Neural cell (in vitro differentiated cells): ENCODE data around the gene DCAF15. TPM values are rescaled to one million over a fixed set of nuclear protein-coding genes. Genes with fewer than 3 reads are reported as not detected.

Experiments
- H2AFZ ChIP-seq: fragments of 200-600, 300-800 bp; sonication (generic), shearing (Covaris generic); 2 replicates; pipeline ENCODE4 v1.6.0; 2014; ENCODE audit warnings: low read depth, mild to moderate bottlenecking, antibody characterized with exemption, low read length, moderate library complexity
- H3F3A ChIP-seq: fragments of 200-600 bp; shearing (Covaris generic); 2 replicates; pipeline ENCODE4 v1.6.1; 2016; ENCODE audit warnings: mild to moderate bottlenecking, moderate library complexity, mixed read lengths, antibody characterized with exemption, low read length; ENCODE audit not compliant: insufficient read depth, poor library complexity, severe bottlenecking
- H3K27ac ChIP-seq: fragments of 200-600, 300-800 bp; sonication (generic), shearing (Covaris generic); 2 replicates; pipeline ENCODE4 v1.5.1; 2014; ENCODE audit warnings: mild to moderate bottlenecking, low read length, moderate library complexity
- H3K27me3 ChIP-seq: fragments of 300-800, 200-600 bp; sonication (generic), shearing (Covaris generic); 2 replicates; pipeline ENCODE4 v1.6.0; 2014; ENCODE audit warnings: mild to moderate bottlenecking, low read depth, low read length, moderate library complexity; ENCODE audit not compliant: insufficient read depth
- H3K36me3 ChIP-seq: fragments of 300-800, 200-600 bp; sonication (generic), shearing (Covaris generic); 2 replicates; pipeline ENCODE4 v1.5.1; 2014; ENCODE audit warnings: mild to moderate bottlenecking, antibody characterized with exemption, low read length, moderate library complexity; ENCODE audit not compliant: insufficient read depth
- H3K4me2 ChIP-seq: fragments of 300-800, 200-600 bp; sonication (generic), shearing (Covaris generic); 2 replicates; pipeline ENCODE4 v1.6.0; 2014; ENCODE audit warnings: mild to moderate bottlenecking, low read length
- H3K4me3 ChIP-seq: fragments of 300-800, 200-600 bp; sonication (generic), shearing (Covaris generic); 2 replicates; pipeline ENCODE4 v1.5.1; 2014; ENCODE audit warnings: mild to moderate bottlenecking, low read length, moderate library complexity
- H3K79me2 ChIP-seq: fragments of 200-600 bp; shearing (Covaris generic); replicated peaks from 2 replicates; pipeline ENCODE4 v1.6.0; 2014; ENCODE audit warnings: mild to moderate bottlenecking, low read length, moderate library complexity; ENCODE audit not compliant: insufficient read depth
- H3K9ac ChIP-seq: fragments of 300-800, 200-600 bp; sonication (generic), shearing (Covaris generic); 2 replicates; pipeline ENCODE4 v1.6.1; 2016; ENCODE audit warnings: mild to moderate bottlenecking, low read length, mixed read lengths
- H3K9me2 ChIP-seq: fragments of 200-600 bp; shearing (Covaris generic); 2 replicates; pipeline ENCODE4 v1.6.1; 2016; ENCODE audit warnings: mild to moderate bottlenecking, low read length, mixed read lengths; ENCODE audit not compliant: insufficient read depth
- H3K9me3 ChIP-seq: fragments of 200-600, 300-800 bp; sonication (generic), shearing (Covaris generic); 2 replicates; pipeline ENCODE4 v1.6.1; 2016; ENCODE audit warnings: mild to moderate bottlenecking, mixed run types, low read length, moderate library complexity, mixed read lengths
- H4K20me1 ChIP-seq: fragments of 200-600 bp; shearing (Covaris generic); 2 replicates; pipeline ENCODE4 v1.6.1; 2016; ENCODE audit warnings: mild to moderate bottlenecking, mixed run types; ENCODE audit not compliant: insufficient read depth
- EP300 ChIP-seq: fragments of 450-650 bp; conservative IDR thresholded peaks from 2 replicates; pipeline ENCODE4 v1.6.1; 2014; ENCODE audit warnings: antibody characterized with exemption, mild to moderate bottlenecking, moderate library complexity; ENCODE audit not compliant: poor library complexity, severe bottlenecking
- EZH2 ChIP-seq: fragments of 200-600, 300-800 bp; shearing (Covaris generic), sonication (generic); IDR thresholded peaks from 2 replicates; pipeline ENCODE4 v1.6.1; 2014; ENCODE audit warnings: antibody characterized with exemption, low read length, borderline replicate concordance, mild to moderate bottlenecking; ENCODE audit not compliant: insufficient read depth, poor library complexity, severe bottlenecking
- MXI1 ChIP-seq: fragments of 450-650 bp; conservative IDR thresholded peaks from 2 replicates; pipeline ENCODE4 v1.6.1; 2014; ENCODE audit warnings: antibody characterized with exemption, mild to moderate bottlenecking; ENCODE audit not compliant: poor library complexity, severe bottlenecking
- POLR2AphosphoS5 ChIP-seq: IDR thresholded peaks from 2 replicates; pipeline ENCODE4 v1.6.1; 2012
- RAD21 ChIP-seq: fragments of 450-650 bp; conservative IDR thresholded peaks from 2 replicates; pipeline ENCODE4 v1.6.1; 2014; ENCODE audit warnings: antibody characterized with exemption, mild to moderate bottlenecking, moderate library complexity
- SMC3 ChIP-seq: fragments of 450-650 bp; conservative IDR thresholded peaks from 2 replicates; pipeline ENCODE4 v1.6.1; 2014; ENCODE audit warnings: antibody characterized with exemption, mild to moderate bottlenecking, moderate library complexity; ENCODE audit not compliant: poor library complexity
- TAF1 ChIP-seq: IDR thresholded peaks from 2 replicates; pipeline ENCODE4 v1.6.1; 2012; ENCODE audit warnings: low read depth
- polyA plus RNA-seq: library from polyadenylated mRNA; depleted of rRNA; stranded (reverse); fragments of >200 nt; gene quantifications from 2 replicates; pipeline ENCODE4 v1.2.3, GENCODE V29; 2014
- TF ChIP-seq, protein P1 (sequence below): fragments of 450-650 bp; IDR thresholded peaks from 2 replicates; pipeline ENCODE4 v1.5.1; 2014; ENCODE audit warnings: antibody characterized with exemption, mild to moderate bottlenecking, moderate library complexity; ENCODE audit not compliant: poor library complexity, severe bottlenecking
- TF ChIP-seq, protein P2 (sequence below): IDR thresholded peaks from 2 replicates; pipeline ENCODE4 v1.6.1; 2012; ENCODE audit warnings: borderline replicate concordance

Gene DCAF15
- polyA plus RNA-seq, 1 donor from 2014 or later: 39.4 TPM

- H3K27me3 ChIP-seq: no peaks in the 10 kb centered on the region
- H2AFZ ChIP-seq: no peak overlapping the region
- TF ChIP-seq, protein P1, sequence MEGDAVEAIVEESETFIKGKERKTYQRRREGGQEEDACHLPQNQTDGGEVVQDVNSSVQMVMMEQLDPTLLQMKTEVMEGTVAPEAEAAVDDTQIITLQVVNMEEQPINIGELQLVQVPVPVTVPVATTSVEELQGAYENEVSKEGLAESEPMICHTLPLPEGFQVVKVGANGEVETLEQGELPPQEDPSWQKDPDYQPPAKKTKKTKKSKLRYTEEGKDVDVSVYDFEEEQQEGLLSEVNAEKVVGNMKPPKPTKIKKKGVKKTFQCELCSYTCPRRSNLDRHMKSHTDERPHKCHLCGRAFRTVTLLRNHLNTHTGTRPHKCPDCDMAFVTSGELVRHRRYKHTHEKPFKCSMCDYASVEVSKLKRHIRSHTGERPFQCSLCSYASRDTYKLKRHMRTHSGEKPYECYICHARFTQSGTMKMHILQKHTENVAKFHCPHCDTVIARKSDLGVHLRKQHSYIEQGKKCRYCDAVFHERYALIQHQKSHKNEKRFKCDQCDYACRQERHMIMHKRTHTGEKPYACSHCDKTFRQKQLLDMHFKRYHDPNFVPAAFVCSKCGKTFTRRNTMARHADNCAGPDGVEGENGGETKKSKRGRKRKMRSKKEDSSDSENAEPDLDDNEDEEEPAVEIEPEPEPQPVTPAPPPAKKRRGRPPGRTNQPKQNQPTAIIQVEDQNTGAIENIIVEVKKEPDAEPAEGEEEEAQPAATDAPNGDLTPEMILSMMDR: no peak
- TF ChIP-seq POLR2AphosphoS5: no peak
- TF ChIP-seq RAD21: no peak
- no peak for TF ChIP-seq EP300
- no peak for TF ChIP-seq TAF1
- no peaks in the 10 kb centered on the region for H3K79me2 ChIP-seq
- no peaks in the 10 kb centered on the region for H3K9me3 ChIP-seq
- H4K20me1 ChIP-seq: no peaks in the 10 kb centered on the region
- H3K9me2 ChIP-seq: no peaks in the 10 kb centered on the region
- H3F3A ChIP-seq: no peaks in the 10 kb centered on the region
- H3K27ac ChIP-seq: no peak overlapping the region
- H3K4me2 ChIP-seq: no peak overlapping the region
- no peak overlapping the region for H3K9ac ChIP-seq
- H3K4me3 ChIP-seq: no peak overlapping the region
- no peaks in the 10 kb centered on the region for H3K36me3 ChIP-seq
Measured at GRCh38 chr19:13982773-13983172, 30.5 kb downstream of the DCAF15 start.

- Histone ChIP-seq H3K9me3 (no peaks in the 10 kb centered on the region), H3K4me2 (no peak overlapping the region), H3K79me2 (no peaks in the 10 kb centered on the region), H3K9me2 (no peaks in the 10 kb centered on the region), H4K20me1 (no peaks in the 10 kb centered on the region), H3K27ac (no peak overlapping the region), H3K36me3 (no peaks in the 10 kb centered on the region), H3K9ac (no peak overlapping the region), H2AFZ (no peak overlapping the region), H3F3A (no peaks in the 10 kb centered on the region), H3K4me3 (no peak overlapping the region), H3K27me3 (no peaks in the 10 kb centered on the region)
- TF ChIP-seq EP300 (no peak), RAD21 (no peak), POLR2AphosphoS5 (no peak), TAF1 (no peak), EZH2 (no peak), SMC3 (no peak), MXI1 (no peak)
- TF ChIP-seq, protein P1: no peak
- TF ChIP-seq, protein P2, sequence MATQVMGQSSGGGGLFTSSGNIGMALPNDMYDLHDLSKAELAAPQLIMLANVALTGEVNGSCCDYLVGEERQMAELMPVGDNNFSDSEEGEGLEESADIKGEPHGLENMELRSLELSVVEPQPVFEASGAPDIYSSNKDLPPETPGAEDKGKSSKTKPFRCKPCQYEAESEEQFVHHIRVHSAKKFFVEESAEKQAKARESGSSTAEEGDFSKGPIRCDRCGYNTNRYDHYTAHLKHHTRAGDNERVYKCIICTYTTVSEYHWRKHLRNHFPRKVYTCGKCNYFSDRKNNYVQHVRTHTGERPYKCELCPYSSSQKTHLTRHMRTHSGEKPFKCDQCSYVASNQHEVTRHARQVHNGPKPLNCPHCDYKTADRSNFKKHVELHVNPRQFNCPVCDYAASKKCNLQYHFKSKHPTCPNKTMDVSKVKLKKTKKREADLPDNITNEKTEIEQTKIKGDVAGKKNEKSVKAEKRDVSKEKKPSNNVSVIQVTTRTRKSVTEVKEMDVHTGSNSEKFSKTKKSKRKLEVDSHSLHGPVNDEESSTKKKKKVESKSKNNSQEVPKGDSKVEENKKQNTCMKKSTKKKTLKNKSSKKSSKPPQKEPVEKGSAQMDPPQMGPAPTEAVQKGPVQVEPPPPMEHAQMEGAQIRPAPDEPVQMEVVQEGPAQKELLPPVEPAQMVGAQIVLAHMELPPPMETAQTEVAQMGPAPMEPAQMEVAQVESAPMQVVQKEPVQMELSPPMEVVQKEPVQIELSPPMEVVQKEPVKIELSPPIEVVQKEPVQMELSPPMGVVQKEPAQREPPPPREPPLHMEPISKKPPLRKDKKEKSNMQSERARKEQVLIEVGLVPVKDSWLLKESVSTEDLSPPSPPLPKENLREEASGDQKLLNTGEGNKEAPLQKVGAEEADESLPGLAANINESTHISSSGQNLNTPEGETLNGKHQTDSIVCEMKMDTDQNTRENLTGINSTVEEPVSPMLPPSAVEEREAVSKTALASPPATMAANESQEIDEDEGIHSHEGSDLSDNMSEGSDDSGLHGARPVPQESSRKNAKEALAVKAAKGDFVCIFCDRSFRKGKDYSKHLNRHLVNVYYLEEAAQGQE: no peak
Measured at GRCh38 chr19:13983213-13983889, 31.0 kb downstream of the DCAF15 start.
